HG03571 (cell line): ENCODE data around the gene ERCC2.

ENCODE experiments used
- ATAC-seq: cut with Tn5 transposase; IDR thresholded peaks from one replicate; pipeline ENCODE4 v1.9.1; 2021; ENCODE audit not compliant: unreplicated experiment

Gene ERCC2

GRCh38 chr19:45402298-45403061 lies 32.1 kb upstream of the ERCC2 start:
- ATAC-seq: no peak

GRCh38 chr19:45401815-45402214 lies 31.4 kb upstream of the ERCC2 start:
- ATAC-seq: no peak

DNA sequence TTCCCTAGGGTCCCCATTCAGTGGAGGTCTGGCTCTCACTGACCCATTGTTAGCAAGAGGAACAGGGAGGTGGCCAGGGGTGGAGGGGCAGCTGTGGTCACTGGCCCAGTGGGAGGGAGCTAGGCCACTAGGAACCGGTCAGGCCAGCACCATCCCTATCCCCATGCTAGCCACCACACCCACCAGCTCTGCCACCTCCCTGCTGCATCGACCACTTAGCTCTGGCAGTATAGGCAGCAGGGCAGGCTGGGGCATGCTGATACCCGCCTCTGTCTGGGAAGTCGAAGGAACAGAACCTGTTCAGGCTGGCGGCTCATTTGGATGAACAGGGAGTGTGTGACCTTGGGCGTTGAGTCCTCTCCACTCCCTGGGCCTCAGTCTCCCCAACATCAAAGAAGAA lies 29.8 kb upstream of the ERCC2 start:
- ATAC-seq: no peak

DNA sequence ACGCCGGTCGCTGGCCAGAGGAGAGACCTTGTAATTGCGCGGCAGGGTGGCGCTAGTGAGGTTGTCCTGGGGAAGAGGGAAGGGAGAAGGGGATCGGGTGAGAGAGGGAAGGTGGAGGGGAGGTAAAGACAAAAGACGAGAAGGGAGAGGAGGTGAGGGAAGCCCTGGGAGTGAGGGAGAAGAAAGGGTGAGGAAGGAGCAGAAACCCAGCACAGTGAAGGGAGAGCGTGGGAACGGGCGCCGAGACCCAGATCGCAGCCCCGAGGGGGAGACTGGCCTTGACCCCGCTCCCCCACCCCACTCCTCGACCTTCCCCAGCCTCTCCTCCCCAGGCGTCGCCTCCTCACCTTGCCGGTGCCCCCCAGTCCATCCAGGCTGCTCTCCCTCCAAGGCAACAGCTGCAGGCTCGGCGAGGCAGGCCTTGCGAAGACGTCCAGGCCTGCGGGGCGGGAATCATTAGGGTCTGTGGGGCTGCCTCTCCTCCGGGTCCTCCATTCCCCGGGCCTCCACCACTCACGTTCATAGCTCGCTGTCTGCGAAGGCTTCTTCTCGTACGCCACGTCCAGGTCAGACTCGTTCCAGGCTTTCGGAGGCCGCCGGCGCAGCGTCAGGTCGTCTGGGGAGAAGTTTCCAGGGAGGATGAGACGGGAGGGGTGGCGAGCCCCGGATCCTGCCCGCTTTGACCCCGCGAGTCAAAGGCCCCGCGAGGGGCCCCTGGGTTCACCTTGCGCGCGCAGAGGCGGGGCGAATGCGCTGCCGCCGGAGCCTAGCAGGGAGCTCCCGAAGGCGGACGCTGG lies 25.6 kb upstream of the ERCC2 start:
- no peak for ATAC-seq

GRCh38 chr19:45391871-45392665 lies 21.7 kb upstream of the ERCC2 start:
- no peak for ATAC-seq

- no peak for ATAC-seq
Measured at GRCh38 chr19:45391346-45391745, 21.0 kb upstream of the ERCC2 start.

DNA sequence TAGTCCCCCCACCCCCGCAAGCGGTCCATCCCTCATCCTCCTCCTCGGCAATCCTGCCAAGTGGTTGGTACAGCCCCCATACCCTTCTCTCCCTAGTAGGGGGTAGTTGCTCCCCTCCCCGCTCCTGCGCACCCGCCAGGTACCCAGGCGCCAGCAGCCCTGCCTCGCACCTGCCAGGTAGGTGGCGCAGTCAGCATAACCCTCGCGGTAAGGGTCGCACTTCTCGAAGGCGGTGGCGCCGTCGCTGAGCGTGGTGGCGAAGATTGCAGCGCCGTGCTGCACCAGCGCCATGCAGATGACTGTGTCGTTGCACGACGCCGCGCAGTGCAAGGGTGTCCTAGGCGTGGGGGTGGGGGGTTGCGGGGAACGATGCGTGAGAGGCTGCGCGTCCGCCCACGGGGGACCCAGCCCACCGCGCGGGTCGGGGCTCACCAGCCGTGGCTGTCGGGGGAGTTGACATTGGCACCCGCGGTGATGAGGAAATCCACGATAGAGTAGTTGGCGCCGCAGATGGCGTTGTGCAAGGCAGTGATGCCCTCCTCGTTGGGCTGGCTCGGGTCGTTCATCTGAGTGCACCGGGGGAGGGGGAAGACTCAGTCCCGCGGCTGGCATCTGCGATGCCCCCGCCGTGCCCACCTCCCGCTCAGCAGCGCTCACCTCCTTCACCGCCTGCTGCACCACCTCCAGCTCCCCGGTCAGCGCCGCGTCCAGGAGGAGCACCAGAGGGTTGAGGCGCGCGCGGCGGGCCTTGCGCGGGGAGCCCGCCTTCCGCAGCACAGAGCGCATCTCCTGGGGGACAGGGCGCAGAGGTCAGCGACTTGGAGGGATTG lies 15.2 kb upstream of the ERCC2 start:
- no peak for ATAC-seq

DNA sequence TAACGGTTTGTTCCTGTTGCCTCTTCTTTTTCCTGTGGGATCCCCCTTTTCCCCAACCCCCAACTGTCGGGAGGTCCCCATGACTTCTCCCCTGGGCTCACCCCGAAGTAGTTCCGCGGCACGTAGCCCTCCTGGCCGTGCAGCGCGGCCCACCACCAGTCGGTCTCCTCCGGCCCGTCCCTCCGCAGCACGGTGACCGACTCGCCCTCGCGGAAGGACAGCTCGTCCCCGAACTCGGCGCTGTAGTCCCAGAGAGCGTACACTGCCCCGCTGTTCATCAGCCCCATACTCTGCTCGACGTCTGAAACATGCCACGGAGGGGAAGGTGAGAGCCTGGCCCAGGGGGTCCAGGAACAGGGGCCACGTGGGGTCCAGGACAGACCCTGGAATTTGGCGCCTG lies 12.1 kb upstream of the ERCC2 start:
- ATAC-seq: no peak

DNA sequence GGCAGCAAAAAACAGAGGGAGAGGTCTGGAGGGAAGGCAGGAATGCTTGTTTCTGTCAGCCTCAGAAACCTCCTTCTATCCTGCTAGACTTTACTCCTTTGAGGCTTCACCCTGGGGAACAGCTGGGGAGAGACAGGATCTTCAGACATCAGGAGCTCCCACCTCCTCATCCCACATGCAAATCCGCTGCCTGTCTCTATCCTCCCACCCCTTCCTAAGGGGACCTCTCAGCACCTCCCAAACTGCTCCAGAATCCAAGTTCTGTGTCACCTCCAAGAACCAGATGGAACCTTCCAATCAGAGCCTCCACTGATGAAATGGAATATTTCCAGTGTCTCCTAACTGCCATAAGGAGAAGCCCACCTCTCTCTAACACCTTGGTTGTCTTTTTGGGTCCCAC lies 9.7 kb upstream of the ERCC2 start:
- no peak for ATAC-seq

DNA sequence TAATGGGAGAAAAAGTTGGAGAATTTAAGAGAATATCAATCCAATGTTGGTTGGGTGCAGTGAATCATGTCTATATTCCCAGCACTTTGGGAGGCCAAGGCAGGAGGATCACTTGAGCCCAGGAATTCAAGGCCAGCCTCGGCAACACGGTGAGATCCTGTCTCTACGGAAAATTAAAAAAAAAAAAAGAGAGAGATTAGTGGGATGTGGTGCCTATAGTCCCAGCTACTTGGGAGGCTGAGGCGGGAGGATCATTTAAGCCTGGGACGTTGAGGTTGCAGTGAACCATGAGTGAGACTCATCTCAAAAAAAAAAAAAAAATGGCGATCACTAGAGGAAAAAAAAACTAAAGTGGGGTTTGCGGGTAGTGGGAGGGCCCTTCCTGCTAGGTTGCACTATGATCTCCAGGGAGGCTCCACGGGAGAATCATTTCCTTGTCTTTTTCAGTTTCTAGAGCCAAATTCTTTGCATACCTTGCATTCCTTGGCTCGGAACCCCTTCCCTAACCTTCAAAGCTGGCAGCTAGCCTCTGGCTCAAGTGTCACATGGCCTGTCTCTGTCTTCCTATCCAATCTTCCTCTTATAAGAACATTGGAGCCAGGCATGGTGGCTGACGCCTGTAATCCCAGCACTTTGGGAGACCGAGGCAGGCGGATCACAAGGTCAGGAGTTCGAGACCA lies 5.8 kb upstream of the ERCC2 start:
- no peak for ATAC-seq

DNA sequence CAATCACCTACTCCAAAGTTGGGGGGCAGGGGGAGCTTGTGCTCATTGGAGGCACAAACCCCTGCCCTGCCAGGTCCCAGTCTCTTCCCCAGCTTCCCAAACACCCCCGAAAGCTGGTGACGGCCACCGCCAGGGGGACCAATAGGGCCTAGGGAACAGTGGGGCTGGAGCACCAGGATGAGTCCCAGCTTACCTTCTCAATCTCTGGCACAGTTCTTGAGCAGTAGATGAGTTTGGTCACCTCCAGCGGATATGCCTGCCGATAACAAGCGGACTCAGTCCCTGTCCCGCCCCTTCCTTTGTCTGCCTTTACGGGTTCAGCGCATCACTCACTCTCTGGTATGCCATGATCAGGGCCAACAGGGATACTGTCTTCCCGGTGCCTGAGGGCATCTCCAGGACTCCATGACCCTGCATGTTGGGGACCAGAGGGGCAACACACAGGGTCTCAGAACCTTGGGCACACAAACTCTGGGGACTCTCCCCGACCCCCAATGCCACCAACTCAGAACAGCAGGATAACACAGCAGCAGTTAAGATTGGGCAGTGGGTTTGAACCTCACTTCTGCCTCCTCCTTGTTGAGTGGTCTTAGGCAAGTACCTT lies 1.5 kb downstream of the ERCC2 start:
- ATAC-seq: no peak

GRCh38 chr19:45368127-45368526 lies 2.2 kb downstream of the ERCC2 start:
- ATAC-seq: no peak

- ATAC-seq: no peak
Measured at GRCh38 chr19:45364696-45365095, 5.7 kb downstream of the ERCC2 start.

DNA sequence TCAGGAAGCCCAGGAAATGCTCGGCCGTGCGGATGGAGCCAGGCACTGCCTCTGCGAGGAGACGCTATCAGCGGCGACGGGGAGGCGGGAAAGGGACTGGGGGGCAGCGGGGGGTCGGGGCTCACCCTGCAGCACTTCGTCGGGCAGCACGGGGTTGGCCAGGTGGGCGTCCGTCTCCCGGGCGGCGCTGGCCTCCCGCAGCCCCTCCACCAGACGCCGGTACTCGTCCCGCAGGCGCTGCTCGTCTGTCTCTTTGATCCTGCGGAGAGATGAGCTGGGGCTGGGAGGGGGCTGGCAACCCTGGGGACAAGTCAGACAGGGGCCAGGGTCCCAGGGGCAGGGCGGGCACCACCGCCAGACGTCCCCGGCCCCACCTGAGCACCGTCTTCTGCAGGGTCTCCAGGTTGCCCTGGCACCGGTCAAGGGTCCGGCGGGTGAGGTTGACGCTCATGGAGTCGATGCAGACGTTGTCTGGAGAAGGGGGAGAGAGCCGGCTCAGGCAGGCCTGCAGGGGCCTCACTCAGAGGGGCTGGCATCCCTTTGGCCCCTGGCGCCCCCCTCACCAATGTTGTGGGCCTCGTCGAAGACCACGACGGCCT lies 6.4 kb downstream of the ERCC2 start:
- ATAC-seq: no peak

- ATAC-seq: no peak
Measured at GRCh38 chr19:45362291-45362690, 8.1 kb downstream of the ERCC2 start.

GRCh38 chr19:45361608-45362007 lies 8.8 kb downstream of the ERCC2 start:
- ATAC-seq: no peak

- ATAC-seq: no peak
Measured at GRCh38 chr19:45358213-45358792, 12.1 kb downstream of the ERCC2 start.

GRCh38 chr19:45357445-45357783 lies 13.0 kb downstream of the ERCC2 start:
- ATAC-seq: no peak

GRCh38 chr19:45356760-45357444 lies 13.5 kb downstream of the ERCC2 start:
- no peak for ATAC-seq
